Measurements from ENCODE around the gene BIN1. TPM values are rescaled to one million over a fixed set of nuclear protein-coding genes. Genes with fewer than 3 reads are reported as not detected.
A peak's percentile ranks its signal among the peaks of the same experiment; 100 is the strongest.

The BIN1 gene
- total and polyA plus RNA-seq, 4 donors, result 15.4 to 37.9 (median 21.6) TPM

- DNase-seq, result peak; percentile 42 to 67
- Histone ChIP-seq H3K27me3 (ENCODE audit: control insufficient read depth in 1 of 2, insufficient read depth in 2 of 2, low read length in 1 of 2) (no peaks in the 10 kb centered on the region), H3K4me3 (ENCODE audit: low read length in 2 of 2) (no peak overlapping the region), H3K27ac (ENCODE audit: low read depth in 1 of 2, low read length in 2 of 2) (no peak overlapping the region), H3K9me3 (ENCODE audit: control insufficient read depth, low read length) (no peaks in the 10 kb centered on the region), H3K36me3 (ENCODE audit: control insufficient read depth in 1 of 2, insufficient read depth in 2 of 2, low read length in 1 of 2) (no peaks in the 10 kb centered on the region), H3K4me1 (ENCODE audit: control insufficient read depth in 1 of 2, insufficient read depth in 2 of 2, low read length in 2 of 2) (no peaks in the 10 kb centered on the region)
- no peak for ATAC-seq (ENCODE audit: low FRiP score)
- WGBS, 2 donors, result 93 to 95% methylated on average over 19 of the region's 19 CpGs
- intact Hi-C loops (cut with DNase I), result no loop called here
Observed at GRCh38 chr2:127052771-127053691, 53.9 kb downstream of the BIN1 start.

- 88% methylated on average over 23 to 24 of the region's 24 CpGs for WGBS, 2 donors
- Histone ChIP-seq H3K4me3 (ENCODE audit: low read length in 2 of 2) (no peak overlapping the region), H3K9me3 (ENCODE audit: control insufficient read depth, low read length) (no peaks in the 10 kb centered on the region), H3K27ac (ENCODE audit: low read depth in 1 of 2, low read length in 2 of 2) (no peak overlapping the region), H3K36me3 (ENCODE audit: control insufficient read depth in 1 of 2, insufficient read depth in 2 of 2, low read length in 1 of 2) (no peaks in the 10 kb centered on the region), H3K27me3 (ENCODE audit: control insufficient read depth in 1 of 2, insufficient read depth in 2 of 2, low read length in 1 of 2) (no peaks in the 10 kb centered on the region), H3K4me1 (ENCODE audit: control insufficient read depth in 1 of 2, insufficient read depth in 2 of 2, low read length in 2 of 2) (no peaks in the 10 kb centered on the region)
- ATAC-seq (ENCODE audit: low FRiP score), result no peak
- DNase-seq, result peak; percentile 46 to 74
- intact Hi-C loops (cut with DNase I), result no loop called here
Observed at GRCh38 chr2:127052057-127052770, 54.7 kb downstream of the BIN1 start.

- Histone ChIP-seq H3K36me3 (ENCODE audit: control insufficient read depth in 1 of 2, insufficient read depth in 2 of 2, low read length in 1 of 2) (no peaks in the 10 kb centered on the region), H3K27ac (ENCODE audit: low read depth in 1 of 2, low read length in 2 of 2) (no peak overlapping the region), H3K4me3 (ENCODE audit: low read length in 2 of 2) (no peak overlapping the region), H3K27me3 (ENCODE audit: control insufficient read depth in 1 of 2, insufficient read depth in 2 of 2, low read length in 1 of 2) (no peaks in the 10 kb centered on the region), H3K4me1 (ENCODE audit: control insufficient read depth in 1 of 2, insufficient read depth in 2 of 2, low read length in 2 of 2) (no peaks in the 10 kb centered on the region), H3K9me3 (ENCODE audit: control insufficient read depth, low read length) (no peaks in the 10 kb centered on the region)
- DNase-seq, result peak; percentile 50 to 76
- intact Hi-C loops (cut with DNase I), result no loop called here
- ATAC-seq (ENCODE audit: low FRiP score), result no peak
- WGBS, 2 donors, result 87 to 90% methylated on average over 29 of the region's 29 CpGs
Observed at GRCh38 chr2:127051116-127052056, 55.6 kb downstream of the BIN1 start.

GRCh38 chr2:127050803-127051115 is 56.2 kb downstream of the BIN1 start:
- DNase-seq (no peak), ATAC-seq (ENCODE audit: low FRiP score) (no peak)
- no peaks in the 10 kb centered on the region for H3K9me3 ChIP-seq (ENCODE audit: control insufficient read depth, low read length)
- no peak overlapping the region for H3K4me3 ChIP-seq (ENCODE audit: low read length in 2 of 2)
- H3K4me1 ChIP-seq (ENCODE audit: control insufficient read depth in 1 of 2, insufficient read depth in 2 of 2, low read length in 2 of 2), result no peaks in the 10 kb centered on the region
- no peaks in the 10 kb centered on the region for H3K36me3 ChIP-seq (ENCODE audit: control insufficient read depth in 1 of 2, insufficient read depth in 2 of 2, low read length in 1 of 2)
- intact Hi-C loops (cut with DNase I), result no loop called here
- no peak overlapping the region for H3K27ac ChIP-seq (ENCODE audit: low read depth in 1 of 2, low read length in 2 of 2)
- no peaks in the 10 kb centered on the region for H3K27me3 ChIP-seq (ENCODE audit: control insufficient read depth in 1 of 2, insufficient read depth in 2 of 2, low read length in 1 of 2)
- WGBS, 2 donors, result 86 to 89% methylated on average over 11 to 14 of the region's 14 CpGs

- intact Hi-C loops (cut with DNase I), result no loop called here
- peak; percentile 71 to 91 for DNase-seq
- Histone ChIP-seq H3K27me3 (ENCODE audit: control insufficient read depth in 1 of 2, insufficient read depth in 2 of 2, low read length in 1 of 2) (no peaks in the 10 kb centered on the region), H3K4me3 (ENCODE audit: low read length in 2 of 2) (no peak overlapping the region), H3K4me1 (ENCODE audit: control insufficient read depth in 1 of 2, insufficient read depth in 2 of 2, low read length in 2 of 2) (no peaks in the 10 kb centered on the region), H3K27ac (ENCODE audit: low read depth in 1 of 2, low read length in 2 of 2) (no peak overlapping the region), H3K36me3 (ENCODE audit: control insufficient read depth in 1 of 2, insufficient read depth in 2 of 2, low read length in 1 of 2) (no peaks in the 10 kb centered on the region), H3K9me3 (ENCODE audit: control insufficient read depth, low read length) (no peaks in the 10 kb centered on the region)
- WGBS, 2 donors, result 37 to 38% methylated on average over 32 to 33 of the region's 33 CpGs
- peak; percentile 74 for ATAC-seq (ENCODE audit: low FRiP score)
Observed at GRCh38 chr2:127049927-127050802, 56.8 kb downstream of the BIN1 start.

- Histone ChIP-seq H3K4me1 (ENCODE audit: control insufficient read depth in 1 of 2, insufficient read depth in 2 of 2, low read length in 2 of 2) (no peaks in the 10 kb centered on the region), H3K27ac (ENCODE audit: low read depth in 1 of 2, low read length in 2 of 2) (no peak overlapping the region), H3K4me3 (ENCODE audit: low read length in 2 of 2) (no peak overlapping the region), H3K9me3 (ENCODE audit: control insufficient read depth, low read length) (no peaks in the 10 kb centered on the region), H3K36me3 (ENCODE audit: control insufficient read depth in 1 of 2, insufficient read depth in 2 of 2, low read length in 1 of 2) (no peaks in the 10 kb centered on the region), H3K27me3 (ENCODE audit: control insufficient read depth in 1 of 2, insufficient read depth in 2 of 2, low read length in 1 of 2) (no peaks in the 10 kb centered on the region)
- peak; percentile 43 to 72 for DNase-seq
- WGBS, 2 donors, result 90 to 91% methylated on average over 15 of the region's 15 CpGs
- ATAC-seq (ENCODE audit: low FRiP score), result no peak
- intact Hi-C loops (cut with DNase I), result no loop called here
Observed at GRCh38 chr2:127048969-127049897, 57.7 kb downstream of the BIN1 start.

- intact Hi-C loops (cut with DNase I), result no loop called here
- 96 to 97% methylated on average over 6 of the region's 6 CpGs for WGBS, 2 donors
- Histone ChIP-seq H3K4me1 (ENCODE audit: control insufficient read depth in 1 of 2, insufficient read depth in 2 of 2, low read length in 2 of 2) (no peaks in the 10 kb centered on the region), H3K36me3 (ENCODE audit: control insufficient read depth in 1 of 2, insufficient read depth in 2 of 2, low read length in 1 of 2) (no peaks in the 10 kb centered on the region), H3K9me3 (ENCODE audit: control insufficient read depth, low read length) (no peaks in the 10 kb centered on the region), H3K4me3 (ENCODE audit: low read length in 2 of 2) (no peak overlapping the region), H3K27ac (ENCODE audit: low read depth in 1 of 2, low read length in 2 of 2) (no peak overlapping the region), H3K27me3 (ENCODE audit: control insufficient read depth in 1 of 2, insufficient read depth in 2 of 2, low read length in 1 of 2) (no peaks in the 10 kb centered on the region)
- DNase-seq, result no peak
- ATAC-seq (ENCODE audit: low FRiP score), result no peak
Observed at GRCh38 chr2:127048618-127048935, 58.4 kb downstream of the BIN1 start.
